NCI-H146 treated with DMSO at 0.1 percent for 48 hours (cell line): ENCODE measurements around the gene GALNT12.

ENCODE experiments used
- DNase-seq: peaks from one replicate; lab custom pipeline; 2025; ENCODE audit not compliant: unreplicated experiment; lab: John Stamatoyannopoulos, UW

The GALNT12 gene, protein sequence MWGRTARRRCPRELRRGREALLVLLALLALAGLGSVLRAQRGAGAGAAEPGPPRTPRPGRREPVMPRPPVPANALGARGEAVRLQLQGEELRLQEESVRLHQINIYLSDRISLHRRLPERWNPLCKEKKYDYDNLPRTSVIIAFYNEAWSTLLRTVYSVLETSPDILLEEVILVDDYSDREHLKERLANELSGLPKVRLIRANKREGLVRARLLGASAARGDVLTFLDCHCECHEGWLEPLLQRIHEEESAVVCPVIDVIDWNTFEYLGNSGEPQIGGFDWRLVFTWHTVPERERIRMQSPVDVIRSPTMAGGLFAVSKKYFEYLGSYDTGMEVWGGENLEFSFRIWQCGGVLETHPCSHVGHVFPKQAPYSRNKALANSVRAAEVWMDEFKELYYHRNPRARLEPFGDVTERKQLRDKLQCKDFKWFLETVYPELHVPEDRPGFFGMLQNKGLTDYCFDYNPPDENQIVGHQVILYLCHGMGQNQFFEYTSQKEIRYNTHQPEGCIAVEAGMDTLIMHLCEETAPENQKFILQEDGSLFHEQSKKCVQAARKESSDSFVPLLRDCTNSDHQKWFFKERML

DNA sequence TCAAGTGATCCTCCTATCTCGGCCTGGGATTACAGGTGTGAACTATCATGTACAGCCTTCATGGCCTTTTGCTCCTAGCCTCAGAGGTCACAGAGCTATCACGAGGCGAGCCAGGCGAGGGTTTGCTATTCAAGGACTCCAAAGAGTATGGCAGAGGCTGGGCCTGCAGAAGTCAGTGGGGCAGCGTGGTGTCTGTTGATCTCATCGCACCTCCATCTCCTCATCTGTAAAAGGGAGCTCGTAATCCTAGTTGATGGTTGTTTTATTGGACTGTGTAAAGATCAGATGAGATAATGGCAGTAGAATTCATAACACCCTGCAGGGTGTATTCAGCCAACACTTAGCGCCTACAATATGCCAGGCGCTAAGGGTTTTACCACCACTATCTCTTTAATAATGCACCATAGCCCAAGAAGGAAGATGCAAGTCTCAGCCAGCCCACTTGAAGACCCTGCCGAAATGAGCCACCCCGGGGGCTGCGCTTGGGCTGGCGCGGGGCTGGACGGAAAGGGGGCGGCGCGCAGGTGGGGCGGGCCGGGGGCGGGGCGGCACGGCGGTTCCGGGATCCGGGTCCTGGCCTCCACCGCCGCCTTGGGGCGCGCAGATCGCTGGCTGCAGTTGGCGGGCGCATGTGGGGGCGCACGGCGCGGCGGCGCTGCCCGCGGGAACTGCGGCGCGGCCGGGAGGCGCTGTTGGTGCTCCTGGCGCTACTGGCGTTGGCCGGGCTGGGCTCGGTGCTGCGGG lies at the start of gene GALNT12:
GALNT12 (plus strand) TSS at position 601 of the 744 bp plus-strand sequence; CDS start at position 630, 29 bp downstream.
- DNase-seq = peak; percentile 9

DNA sequence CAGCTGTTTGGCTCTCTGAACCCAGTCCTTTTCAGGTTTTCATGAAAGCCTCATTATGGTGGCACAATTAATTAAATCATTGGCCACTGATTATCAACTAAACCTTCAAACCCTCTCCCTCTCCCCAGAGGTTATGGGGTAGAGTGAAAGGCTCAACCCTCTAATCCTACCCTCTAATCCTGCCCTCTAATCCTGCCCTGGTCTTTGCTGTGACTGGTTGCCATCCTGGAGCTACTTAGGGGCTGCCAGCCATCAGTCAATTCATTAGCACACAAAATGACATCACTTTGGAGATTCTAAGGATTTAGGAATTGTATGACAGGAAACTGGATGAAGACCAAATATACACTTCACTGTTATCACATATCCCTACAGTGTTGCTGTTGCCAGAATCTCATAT lies 47.2 kb upstream of the GALNT12 start:
- DNase-seq = no peak

DNA sequence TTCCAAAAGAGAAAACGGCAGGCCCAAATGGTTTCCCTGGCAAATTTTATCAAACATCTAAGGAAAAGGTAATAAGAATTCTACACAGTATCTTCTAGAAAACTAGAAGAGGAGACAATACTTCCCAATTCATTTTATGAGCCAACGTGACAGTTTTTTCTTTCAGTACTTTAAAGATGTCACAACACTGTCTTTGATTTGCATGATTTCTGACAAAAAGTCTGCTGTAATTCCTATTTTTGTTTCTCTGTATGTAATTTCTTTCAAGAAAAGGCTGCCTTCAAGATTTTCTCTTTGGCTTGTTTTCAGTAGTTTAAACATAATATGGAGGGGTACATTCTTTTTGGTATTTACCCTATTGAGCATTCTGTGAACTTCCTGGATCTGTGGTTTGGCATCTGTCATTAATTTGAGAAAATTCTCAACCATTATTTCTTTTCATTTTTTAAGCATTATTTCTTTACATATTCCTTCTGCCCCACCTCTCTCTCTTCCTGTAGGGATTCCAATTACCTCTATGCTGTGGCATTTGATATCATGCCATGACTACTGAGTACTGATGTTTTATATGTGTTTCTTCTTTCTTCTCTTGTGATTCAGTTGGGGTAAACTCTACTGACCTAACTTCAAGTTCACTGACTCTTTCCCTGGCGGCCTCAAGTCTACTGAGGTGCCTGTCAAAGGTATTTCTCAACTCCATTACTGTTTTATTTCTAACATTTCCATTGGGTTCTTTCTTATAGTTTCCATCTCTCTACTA lies 43.3 kb upstream of the GALNT12 start:
- no peak for DNase-seq

DNA sequence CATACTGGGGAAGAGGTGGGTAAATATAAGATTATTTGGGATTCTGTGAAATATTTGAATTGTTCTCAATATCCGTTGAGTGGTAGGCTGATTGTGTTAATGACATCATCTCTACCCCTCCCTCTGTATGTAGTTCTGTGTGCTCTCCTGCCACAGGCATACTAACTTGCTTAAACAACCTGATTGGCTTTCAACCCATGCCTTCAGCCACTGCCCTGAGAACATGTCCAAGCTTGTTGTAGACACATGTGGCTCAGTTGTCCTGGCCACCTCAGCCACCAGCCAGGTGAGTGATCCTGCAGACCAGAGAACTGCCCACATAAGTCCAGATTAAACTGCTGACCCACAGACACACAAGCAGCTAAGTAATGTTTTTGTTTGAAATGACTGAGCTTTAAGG lies 42.2 kb upstream of the GALNT12 start:
- peak; percentile 2 for DNase-seq

DNA sequence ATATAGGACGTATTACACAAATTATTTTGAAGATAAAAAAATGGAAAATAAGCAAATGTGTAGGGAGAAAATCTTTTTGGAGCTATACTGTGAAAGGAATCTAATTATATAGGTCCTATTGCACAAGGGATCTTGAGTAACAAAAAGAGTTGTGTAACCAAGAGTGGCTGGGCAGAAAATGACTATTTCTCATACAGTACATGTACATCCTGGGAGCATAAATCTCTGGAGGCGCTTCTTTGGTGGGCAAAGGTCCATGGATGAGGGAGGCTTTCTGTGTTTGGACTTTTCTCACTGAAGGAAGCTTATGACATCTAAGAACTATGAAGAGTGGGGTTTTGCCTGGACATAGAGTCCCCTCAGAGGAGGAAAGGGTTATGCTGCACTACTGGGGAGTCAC lies 40.9 kb upstream of the GALNT12 start:
- DNase-seq = no peak

DNA sequence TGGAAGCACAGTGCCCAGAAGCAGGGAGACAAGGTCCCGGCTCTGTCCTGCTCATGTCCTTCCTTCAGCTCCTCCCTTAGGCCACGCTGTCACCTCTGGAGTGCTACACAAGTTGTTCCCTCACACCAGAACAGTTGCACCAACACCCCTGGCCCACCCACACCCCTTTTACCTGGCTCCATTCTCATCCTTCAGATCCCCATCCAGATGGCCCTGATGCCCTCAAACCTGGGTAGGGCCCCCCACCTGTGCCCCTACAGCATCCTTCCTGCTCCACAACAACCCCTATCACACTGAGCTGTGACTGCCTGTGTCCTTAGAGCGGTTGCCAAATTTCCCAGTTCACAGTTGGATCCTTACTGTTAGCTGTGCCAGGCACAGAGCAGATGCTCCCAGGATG lies 40.3 kb upstream of the GALNT12 start:
- DNase-seq = no peak

DNA sequence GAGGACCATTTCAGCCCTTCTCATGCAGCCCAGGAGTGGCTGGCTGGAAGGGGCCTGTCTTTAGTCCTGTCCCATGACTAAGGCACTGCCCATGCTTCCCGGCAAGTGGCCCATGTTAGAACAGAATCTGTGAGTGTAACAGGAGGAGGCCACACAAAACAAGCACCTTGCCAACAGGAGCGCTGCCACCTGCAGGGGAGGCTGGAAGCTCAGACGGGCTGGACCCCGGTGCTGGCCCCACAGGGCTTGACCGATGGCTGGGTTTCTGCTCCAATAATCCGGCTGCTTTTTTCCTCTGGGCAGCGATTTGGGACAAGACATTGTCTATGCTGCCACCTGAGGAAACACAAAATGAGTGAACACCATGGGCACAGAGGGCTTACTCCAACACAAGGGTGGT lies 39.6 kb upstream of the GALNT12 start:
- no peak for DNase-seq

DNA sequence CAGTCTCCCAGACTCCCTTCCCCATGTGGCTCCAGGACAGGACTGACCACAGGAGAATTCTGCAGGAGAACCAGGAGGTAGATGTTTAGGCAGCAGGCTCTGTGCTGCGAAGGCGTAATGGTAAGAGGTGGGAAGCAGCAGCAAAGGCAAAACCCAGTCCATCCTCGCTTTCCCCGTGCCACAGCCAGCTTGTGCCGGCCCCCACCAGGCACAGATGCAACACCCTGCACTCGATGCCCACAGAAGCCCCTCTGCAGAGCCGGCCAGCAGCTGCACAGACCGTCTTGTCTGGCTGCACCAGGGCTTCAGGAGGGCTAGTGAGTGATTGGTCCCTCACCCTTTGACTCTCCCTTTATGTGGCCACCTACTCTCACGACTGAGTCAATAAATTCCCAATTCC lies 39.1 kb upstream of the GALNT12 start:
- no peak for DNase-seq

DNA sequence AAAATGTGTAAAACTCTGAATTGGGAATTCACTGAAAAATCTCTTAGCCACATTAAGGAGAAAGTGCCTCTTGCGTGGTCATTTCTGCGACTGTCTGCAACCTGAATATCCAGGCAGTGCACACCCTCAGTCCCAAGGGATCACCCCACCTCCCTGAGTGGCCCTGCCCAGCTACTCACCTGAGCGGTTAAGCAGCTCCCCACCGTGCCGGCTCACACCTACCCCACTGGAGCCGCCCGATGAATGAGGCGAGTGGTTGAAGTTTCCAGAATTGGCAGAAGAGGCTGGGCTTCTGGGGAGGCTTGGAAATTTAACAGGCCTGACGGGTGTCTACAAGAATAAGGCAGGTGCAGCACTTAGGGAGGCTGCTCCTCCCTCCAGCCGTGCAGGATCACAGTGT lies 36.8 kb upstream of the GALNT12 start:
- DNase-seq = no peak

DNA sequence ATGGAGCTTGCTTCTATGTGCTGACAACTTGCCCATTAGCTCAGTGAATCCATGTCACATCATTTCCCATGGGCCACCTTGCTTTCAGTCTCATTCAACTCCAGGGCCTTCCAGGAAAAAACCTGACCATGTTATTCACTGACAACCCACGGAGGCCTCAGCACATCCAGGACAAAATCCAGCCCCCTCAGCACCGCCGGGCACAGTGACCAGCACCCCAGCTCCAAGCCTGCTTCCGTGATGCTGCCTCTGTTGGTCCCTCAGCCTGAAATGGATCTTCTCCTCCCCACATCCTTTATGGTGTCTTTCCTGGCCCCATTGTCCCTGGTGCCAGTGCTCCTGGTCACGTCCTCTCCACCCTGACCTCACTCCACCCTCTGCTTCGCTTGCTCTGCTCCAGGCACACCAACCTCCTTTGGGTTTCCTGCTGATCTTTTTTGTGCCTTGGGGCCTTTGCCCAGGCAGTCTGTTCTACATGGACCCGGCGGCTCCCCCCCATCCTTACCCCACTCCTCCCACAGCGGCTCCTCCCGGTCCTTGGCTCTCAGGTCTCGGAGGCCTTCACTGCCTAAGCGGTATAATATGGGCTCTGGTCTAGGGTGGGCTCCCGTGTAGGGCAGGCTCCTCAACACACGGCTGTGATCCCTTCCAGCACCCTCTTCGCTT lies 36.1 kb upstream of the GALNT12 start:
- no peak for DNase-seq

DNA sequence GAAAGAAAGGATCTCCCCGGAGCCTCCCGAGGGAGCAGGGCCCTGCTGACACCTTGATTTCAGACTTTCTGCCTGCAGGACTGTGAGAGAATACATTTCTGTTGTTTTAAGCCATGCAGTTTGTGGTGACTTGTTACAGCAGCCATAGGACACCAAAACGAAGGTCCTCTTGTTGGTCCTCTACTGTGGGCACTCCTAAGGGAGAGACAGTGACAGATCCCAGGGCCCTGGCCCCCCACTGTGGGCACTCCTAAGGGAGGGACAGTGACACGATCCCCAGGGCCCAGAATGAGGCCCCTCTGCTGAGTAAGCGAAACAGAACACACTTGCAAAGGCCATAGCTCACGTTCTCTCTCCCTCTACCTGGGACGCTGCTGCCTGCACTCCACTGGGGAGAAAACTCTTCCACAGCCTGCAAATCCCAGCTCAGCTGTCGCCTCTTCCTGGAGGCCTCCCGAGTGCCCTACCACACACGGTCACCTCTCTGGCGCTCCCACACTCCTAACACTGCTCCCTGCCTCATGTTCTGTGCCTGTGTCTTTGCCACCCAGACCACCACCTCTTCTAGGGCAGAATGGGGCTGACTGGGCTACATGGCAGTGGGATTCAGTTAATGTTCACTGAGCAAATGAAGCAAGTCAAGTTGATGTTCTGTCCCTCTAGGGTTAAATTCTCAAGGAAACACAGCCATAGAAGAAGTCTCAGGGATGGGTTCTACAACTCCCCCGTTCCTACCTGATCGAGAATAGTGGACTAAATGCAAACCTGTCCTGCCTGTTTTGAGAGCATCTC lies 34.9 kb upstream of the GALNT12 start:
- DNase-seq = no peak

DNA sequence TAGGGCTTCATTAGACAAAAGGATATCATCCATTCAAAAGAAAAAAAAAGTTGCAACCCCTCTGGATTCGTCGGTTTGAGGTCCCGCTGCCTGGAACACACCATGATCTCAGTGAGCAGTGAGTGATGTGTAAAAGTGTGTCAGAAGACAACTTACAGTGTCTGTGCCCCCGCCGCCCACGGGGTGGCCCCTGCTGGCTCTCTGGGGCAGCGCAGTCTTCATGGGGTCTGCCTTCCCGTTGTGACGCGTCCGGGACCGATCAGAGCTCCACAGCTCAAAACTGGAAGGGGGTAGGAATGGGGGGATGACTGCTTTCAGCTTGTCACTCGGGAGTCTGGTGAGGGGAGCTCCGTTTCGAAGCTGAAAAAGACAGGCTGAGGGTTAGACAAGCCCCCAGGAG lies 33.7 kb upstream of the GALNT12 start:
- no peak for DNase-seq

DNA sequence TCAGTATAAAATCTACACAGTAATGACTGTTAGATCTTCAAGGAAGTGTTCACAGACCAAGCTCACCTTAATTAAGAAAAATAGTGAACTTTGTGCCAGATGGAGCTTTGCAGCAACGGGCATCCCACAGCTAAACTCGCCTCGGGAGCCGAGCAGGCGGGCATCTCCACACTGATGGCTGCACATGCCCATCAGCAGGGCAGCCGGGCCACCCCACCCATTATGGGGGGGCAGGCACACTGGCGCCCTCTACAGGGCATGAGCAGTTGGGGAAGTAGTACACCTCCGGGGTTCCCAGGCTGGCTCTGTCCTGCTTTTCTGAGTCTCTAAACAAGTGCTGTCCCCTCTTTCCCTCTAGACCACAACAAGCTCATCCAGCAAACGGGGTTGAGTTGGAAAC lies 32.7 kb upstream of the GALNT12 start:
- DNase-seq = no peak

DNA sequence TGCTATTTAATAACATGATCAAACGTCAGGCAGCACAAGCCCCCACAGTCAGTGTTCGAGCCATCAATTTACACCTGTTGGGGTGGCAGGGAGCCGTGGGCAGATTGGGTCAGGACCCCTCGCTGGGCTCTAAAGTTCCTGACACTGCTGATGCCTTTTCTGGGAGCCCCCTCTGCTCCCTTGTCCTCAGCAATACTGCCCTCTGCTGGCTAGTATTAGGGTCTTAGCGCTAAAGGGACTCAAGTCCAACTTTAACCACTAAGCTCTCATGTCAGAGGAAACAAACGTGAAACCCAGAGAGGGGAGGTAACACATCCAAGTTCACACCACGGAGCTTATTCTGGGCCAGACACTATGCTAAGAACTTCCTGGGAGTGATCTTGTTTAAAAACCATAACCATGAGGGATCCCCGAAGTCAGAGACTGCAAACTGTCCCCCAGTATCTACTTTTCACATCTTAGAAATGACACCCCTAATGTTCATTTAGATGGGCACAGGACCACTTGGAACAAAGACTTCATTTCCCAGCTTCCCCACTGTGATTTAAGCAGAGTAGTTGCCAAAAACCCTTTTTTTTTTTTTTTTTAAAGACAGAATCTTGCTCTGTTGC lies 31.5 kb upstream of the GALNT12 start:
- DNase-seq = no peak

DNA sequence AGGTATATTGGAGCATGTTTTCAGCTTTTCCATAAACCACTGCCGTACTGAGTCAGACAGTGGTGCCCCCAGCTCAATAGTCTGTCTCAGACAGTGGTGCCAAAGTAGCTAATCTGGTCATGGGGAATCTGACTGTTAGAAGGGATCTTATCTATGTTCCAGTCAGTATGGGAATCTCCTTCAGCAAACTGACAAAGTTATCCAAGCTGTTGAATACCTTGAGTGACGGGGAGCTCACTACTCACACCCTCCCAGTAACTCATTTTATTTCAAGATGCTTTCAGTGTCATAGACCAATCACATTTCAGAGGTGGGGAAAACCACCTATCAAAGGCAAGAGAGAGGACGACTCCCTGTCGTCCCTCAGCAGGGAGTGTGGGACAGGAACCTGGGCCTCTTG lies 29.9 kb upstream of the GALNT12 start:
- no peak for DNase-seq

DNA sequence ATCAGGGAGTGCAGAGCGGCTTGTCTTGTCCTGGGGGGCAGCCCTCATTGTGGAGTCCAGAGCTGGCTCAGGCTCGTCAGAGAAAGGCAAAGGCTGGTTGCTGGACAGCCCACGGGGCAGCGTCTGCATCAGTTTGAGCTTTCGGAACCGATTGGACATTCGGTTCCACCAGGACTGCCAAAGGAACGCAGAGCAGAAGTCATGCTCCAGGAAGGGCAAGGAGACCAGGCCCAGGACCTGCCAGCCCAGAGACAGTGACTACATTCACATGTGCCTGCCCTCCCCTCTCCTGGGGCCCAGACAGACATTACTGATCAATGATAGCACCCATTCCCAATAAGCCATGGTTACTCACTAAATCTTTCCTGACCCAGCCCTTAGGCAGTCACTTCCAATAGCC lies 29.2 kb upstream of the GALNT12 start:
- DNase-seq = no peak

DNA sequence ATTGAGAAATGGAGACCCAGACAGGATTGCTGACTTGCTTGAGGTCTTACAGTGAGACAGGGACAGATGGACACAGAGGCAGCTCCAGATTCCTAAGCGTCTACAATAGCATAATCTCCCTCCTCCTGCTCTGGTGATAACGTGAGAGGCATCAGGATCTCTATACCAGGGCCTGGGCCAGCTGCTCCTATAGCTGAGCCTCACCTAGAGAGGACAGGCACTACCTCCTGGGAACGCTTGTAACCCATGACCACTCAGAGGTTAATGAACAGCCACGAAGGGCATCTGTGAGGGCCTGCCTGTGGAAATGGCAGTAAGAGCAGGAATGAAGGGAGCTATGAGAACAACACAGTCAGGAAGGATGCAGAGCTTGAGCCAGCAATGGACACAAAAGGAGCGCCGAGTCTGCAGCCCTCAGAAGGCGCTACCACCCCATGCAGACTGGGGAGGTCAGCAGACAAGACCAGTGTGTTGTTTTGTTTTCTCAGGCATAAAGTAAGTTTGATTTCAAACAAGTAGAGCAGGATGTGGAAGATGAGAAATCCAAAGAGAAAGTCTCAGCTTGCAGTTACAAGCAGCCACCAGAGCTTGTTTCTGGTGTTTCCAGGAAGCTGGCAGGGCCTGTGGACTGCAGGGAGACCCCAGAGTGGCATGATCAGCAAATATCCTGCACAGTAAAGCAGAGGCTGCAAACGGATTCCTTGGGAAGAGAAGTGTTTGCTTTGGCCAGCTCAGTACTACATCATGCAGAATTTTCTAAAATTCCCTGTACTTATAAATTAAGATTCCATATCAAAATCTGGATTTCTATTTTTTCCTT lies 28.5 kb upstream of the GALNT12 start:
- no peak for DNase-seq

DNA sequence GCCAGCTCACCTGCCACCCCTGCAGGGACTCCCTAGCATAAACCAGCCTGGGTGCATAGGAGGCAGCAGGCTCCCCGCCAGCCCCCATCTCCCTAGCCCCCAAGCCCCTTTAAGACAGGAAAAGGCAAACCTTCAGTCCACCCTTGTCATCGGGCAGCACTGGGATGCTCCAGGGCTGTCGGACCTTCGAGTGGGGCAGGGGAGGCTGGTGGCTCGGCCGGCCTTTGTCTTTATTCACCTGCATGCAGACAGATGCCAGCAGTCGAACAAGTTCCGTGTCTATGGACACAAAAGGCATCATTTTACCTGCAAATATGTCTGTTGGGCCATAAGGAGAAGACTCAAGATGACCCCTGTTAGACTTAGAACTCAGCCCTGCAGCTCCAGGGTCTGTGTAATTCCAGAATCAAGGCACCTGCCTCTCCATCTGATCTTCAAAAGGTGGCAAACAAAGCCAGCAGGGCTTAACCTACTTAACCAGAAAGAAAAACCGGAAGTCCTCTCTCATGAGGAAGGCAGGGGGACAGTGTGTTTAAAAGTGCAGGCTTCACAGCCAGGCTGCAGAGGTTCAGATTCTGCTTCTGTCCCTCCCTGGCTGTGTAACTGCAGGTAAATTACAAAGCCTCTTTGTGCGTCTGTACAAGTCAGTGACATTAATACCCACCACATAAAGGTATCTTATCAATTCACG lies 27.3 kb upstream of the GALNT12 start:
- no peak for DNase-seq
